H1 (cell line): ENCODE results near the gene TBX4. TPM values are rescaled to one million over a fixed set of nuclear protein-coding genes. Genes with fewer than 3 reads are reported as not detected.

Source experiments
- ATF3 ChIP-seq: IDR thresholded peaks from 2 replicates; pipeline ENCODE4 v1.6.1; 2011; ENCODE audit warnings: low read depth, mild to moderate bottlenecking, low read length; ENCODE audit not compliant: insufficient read depth
- CBX5 ChIP-seq: fragments of 300-800, 300-1000 bp; sonication (generic); IDR thresholded peaks from 2 replicates; pipeline ENCODE4 v1.7.1; 2016; ENCODE audit warnings: antibody characterized with exemption, low read length, low read depth
- MAFK ChIP-seq: IDR thresholded peaks from 2 replicates; pipeline ENCODE4 v1.6.1; 2012; ENCODE audit warnings: low read depth, mild to moderate bottlenecking, improper control_type of control experiment, low read length
- MAX ChIP-seq: IDR thresholded peaks from 2 replicates; pipeline ENCODE4 v1.6.1; 2012; ENCODE audit warnings: inconsistent platforms
- NRF1 ChIP-seq: IDR thresholded peaks from 2 replicates; pipeline ENCODE4 v1.6.1; 2011; ENCODE audit warnings: mild to moderate bottlenecking, low read depth, low read length, improper control_type of control experiment
- POLR2AphosphoS5 ChIP-seq: IDR thresholded peaks from 2 replicates; pipeline ENCODE4 v1.6.1; 2011; ENCODE audit warnings: low read depth, low read length
- polyA plus RNA-seq, 7 experiments: library from polyadenylated mRNA; depleted of rRNA in 3 of 7; stranded (reverse) in 5 of 7; unstranded in 2 of 7; fragments of >200 nt in 5 of 7; fragments of 200-250 nt in 2 of 7; gene quantifications; 1 replicate in 5 of 7; 2 replicates in 1 of 7; 4 replicates in 1 of 7; pipeline versions ENCODE4 v1.2.1 to v1.2.3, GENCODE V29; 2011 to 2013; ENCODE audit warnings: missing spikeins in 2 of 7, mixed read lengths in 2 of 7
- total RNA-seq: library from RNA; stranded (reverse); fragmentation: NEBNext Ultra II Directional; extraction: Animal tissue kit (Norgen Biotek cat#: 25700); gene quantifications from 2 replicates; pipeline ENCODE4 v1.2.1, GENCODE V29; 2021

TBX4 gene
- total and polyA plus RNA-seq, 2 of the 8 experiments (the other 6 are each of a cell fraction or from before 2014, with no cell fraction given) = 0.02 TPM; not detected in 1

- TF ChIP-seq MAFK (no peak), POLR2AphosphoS5 (no peak), MAX (no peak), CBX5 (no peak), NRF1 (no peak), ATF3 (no peak)
- TF ChIP-seq, all 59 proteins: peak for 0
Measured at GRCh38 chr17:61418449-61418848, 33.8 kb upstream of the TBX4 start (continued).
